ENCODE data around the gene MDH1B.
A peak's percentile ranks its signal among the peaks of the same experiment; 100 is the strongest.
"Not testable (repeated sequence)": the region's sequence is repeated elsewhere in the genome, so short reads cannot be mapped to it uniquely, and the experiment has no call there.

The MDH1B gene

GRCh38 chr2:206765242-206766056 is at the start of gene MDH1B, which contains the start of gene FASTKD2:
Gene MDH1B (minus strand): TSS chr2:206765328. CDS start chr2:206765271, 57 bp downstream.
Gene FASTKD2 (plus strand): TSS chr2:206765606. CDS start chr2:206766694, 1,088 bp downstream.
- peak within 1 kb of the TSS; percentile 98 for H3K4me3 ChIP-seq (ENCODE audit: low read depth, low read length)

DNA sequence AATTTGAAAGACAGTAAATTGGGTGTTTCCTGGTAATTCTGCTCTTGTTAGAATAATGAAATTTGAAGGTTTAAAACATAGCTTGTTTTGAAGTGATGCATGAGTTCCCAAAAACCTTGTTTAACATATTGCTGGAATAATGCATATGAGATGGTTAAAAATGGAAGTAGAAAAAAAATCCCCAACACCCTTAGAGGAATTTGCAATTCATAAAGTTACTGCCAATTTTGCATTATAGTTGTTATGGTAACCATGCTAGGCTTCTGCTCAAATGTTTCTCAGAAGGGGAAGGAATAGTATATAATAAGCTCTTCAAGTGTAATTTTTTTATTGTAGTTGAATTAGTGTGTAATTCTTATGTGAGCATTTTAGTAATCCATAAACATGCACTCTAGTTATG is 49.4 kb upstream of the MDH1B start:
- H3K4me3 ChIP-seq (ENCODE audit: low read depth, low read length): no peak overlapping the region

DNA sequence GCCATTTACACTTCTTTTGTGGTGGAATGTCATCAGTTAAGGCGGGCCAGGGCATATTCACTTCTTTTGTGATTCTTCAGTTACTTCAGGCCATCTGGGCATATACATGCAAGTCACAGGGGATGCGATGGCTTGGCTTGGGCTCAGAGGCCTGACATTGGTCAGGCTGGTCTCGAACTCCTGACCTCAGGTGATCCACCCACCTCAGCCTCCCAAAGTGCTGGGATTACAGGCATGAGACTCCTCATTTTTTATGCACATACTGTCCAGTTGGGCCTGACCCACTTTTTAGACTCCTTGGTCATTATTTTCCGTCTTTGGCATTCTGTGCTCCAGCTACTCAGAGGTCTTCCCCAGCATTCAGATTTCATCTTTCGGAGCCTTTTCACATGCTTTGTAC is 47.3 kb upstream of the MDH1B start:
- not testable (repeated sequence) for H3K4me3 ChIP-seq (ENCODE audit: low read depth, low read length)

DNA sequence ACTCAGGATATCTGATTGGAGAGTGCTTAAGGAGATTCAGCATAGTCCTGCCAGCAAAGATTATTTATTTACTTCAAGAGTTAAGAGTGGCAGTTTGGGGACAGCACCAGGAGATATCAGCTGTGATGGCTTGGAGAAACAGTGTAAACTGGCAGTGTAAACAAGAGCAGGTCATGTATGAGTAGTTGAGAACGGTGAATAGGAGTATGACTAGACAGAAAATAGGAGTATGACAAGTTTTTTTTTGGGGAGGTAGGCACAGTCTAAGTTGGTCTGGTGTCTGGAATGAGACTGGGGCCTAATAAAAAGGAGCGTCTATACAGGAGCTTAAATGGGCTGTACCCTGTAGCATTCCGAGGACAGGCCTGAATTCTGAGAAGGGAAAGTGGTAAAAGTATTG is 42.5 kb upstream of the MDH1B start:
- H3K4me3 ChIP-seq (ENCODE audit: low read depth, low read length): not testable (repeated sequence)

GRCh38 chr2:206805887-206806607 is 40.9 kb upstream of the MDH1B start:
- no peak overlapping the region for H3K4me3 ChIP-seq (ENCODE audit: low read depth, low read length)

- no peak overlapping the region for H3K4me3 ChIP-seq (ENCODE audit: low read depth, low read length)
Measured at GRCh38 chr2:206804326-206804725, 39.2 kb upstream of the MDH1B start.

- no peak overlapping the region for H3K4me3 ChIP-seq (ENCODE audit: low read depth, low read length)
Measured at GRCh38 chr2:206802654-206803514, 37.8 kb upstream of the MDH1B start.

GRCh38 chr2:206801418-206802189 is 36.5 kb upstream of the MDH1B start:
- no peak overlapping the region for H3K4me3 ChIP-seq (ENCODE audit: low read depth, low read length)

GRCh38 chr2:206800506-206801417 is 35.6 kb upstream of the MDH1B start:
- no peak overlapping the region for H3K4me3 ChIP-seq (ENCODE audit: low read depth, low read length)

GRCh38 chr2:206799083-206799482 is 34.0 kb upstream of the MDH1B start:
- no peak overlapping the region for H3K4me3 ChIP-seq (ENCODE audit: low read depth, low read length)

DNA sequence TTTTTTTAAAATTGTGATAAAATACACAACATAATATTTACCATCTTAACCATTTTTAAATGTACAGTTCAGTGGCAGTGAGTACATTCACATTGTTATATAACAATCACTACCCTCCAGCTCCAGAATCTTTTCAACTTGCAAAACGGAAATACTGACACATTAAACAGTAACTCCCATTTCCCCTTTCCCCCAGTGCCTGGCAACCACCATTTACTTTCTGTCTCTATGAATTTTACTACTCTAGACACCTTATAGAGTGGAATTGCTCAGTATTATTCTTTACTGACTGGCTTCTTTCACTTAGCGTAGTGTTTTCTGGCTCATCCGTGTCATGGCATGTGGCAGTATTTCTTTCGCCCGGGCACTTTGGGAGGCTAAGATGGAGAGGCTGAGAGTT is 32.9 kb upstream of the MDH1B start:
- H3K4me3 ChIP-seq (ENCODE audit: low read depth, low read length): no peak overlapping the region

DNA sequence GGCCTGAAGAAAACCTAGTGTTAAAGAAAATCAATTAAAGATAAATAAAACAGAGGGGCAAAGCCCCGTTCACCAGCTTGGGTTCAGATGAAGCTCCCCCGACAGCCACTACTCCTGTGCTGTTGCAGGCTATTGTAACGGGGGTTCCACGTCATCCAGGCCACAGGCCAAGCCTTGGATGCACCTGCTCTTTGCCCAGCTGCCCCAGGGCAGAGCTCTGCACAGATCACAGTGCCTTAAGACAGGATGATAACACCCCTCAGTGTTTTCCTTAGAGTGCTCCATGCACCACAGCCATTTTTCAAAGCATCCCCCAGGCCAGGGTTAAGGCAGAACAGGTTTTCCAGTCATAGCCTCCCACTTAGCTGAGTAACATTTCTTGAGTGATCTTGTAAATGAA is 32.2 kb upstream of the MDH1B start:
- H3K4me3 ChIP-seq (ENCODE audit: low read depth, low read length): no peak overlapping the region

DNA sequence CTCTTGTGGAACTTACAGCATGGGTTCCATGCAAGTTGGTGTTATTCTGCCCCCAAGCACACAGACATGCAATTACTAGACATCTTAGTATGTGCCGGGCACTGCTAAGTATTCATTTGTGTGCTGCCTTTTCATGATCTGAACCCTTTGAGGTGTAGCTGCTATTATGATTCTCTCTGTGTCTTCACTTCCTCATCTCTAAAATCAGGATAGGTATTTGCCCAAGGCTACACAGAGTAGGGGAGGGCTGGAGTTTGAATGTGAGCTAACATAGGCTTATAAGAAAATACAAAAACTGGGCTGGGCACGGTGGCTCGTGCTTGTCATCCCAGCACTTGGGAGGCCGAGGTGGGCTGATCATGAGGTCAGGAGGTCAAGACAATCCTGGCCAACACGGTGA is 27.5 kb upstream of the MDH1B start:
- no peak overlapping the region for H3K4me3 ChIP-seq (ENCODE audit: low read depth, low read length)

- no peak overlapping the region for H3K4me3 ChIP-seq (ENCODE audit: low read depth, low read length)
Measured at GRCh38 chr2:206790311-206790935, 25.3 kb upstream of the MDH1B start.

DNA sequence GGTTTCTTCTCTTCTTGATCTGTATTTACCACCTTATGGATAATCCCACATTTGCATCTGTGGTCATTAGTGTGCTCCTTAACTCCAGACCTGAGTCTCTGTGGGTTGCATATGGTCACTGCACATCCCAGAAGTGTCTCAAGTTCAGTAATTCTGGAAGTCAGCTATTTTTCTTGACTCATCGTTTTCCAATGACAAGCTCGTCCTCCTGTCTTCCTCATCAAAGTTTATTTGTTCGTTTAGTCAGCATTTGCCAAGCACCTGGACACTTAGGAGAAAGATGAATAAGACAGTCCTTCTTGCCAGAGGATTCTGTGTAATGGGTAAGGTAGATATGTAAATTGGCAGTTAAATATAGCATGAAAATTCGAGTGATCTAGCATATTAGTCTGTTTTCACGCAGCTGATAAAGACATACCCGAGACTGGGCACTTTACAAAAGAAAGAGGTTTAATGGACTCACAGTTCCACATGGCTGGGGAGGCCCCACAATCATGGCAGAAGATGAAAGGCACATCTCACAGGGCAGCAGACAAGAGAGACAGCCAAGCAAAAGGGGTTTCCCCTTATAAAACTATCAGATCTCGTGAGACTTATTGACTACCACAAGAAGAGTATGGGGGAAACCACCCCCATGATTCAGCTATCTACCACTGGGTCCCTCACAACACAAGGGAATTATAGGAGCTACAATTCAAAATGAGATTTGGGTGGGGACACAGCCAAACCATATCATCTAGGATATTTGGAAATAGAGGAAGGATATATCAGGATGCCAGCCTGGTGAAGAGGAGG is 19.6 kb upstream of the MDH1B start:
- no peak overlapping the region for H3K4me3 ChIP-seq (ENCODE audit: low read depth, low read length)

GRCh38 chr2:206783718-206784117 is 18.6 kb upstream of the MDH1B start:
- no peak overlapping the region for H3K4me3 ChIP-seq (ENCODE audit: low read depth, low read length)

DNA sequence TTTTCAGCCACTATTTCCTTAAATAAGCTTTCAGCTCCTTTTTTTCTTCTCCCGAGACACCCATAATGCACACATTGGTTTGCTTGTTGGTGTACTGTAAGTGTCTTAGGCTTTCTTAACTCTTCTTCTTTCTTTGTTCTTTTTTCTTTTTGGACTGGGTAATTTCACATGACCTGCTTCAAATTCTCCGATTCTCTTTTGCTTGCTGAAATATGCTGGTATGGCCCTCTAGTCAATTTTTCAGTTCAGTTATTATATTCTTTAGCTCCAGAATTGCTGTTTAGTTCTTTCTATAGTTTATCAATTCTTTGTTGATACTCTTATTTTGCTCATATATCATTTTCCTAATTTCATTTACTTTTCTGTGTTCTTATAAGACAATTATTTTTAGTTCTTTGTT is 15.5 kb upstream of the MDH1B start:
- H3K4me3 ChIP-seq (ENCODE audit: low read depth, low read length): no peak overlapping the region

DNA sequence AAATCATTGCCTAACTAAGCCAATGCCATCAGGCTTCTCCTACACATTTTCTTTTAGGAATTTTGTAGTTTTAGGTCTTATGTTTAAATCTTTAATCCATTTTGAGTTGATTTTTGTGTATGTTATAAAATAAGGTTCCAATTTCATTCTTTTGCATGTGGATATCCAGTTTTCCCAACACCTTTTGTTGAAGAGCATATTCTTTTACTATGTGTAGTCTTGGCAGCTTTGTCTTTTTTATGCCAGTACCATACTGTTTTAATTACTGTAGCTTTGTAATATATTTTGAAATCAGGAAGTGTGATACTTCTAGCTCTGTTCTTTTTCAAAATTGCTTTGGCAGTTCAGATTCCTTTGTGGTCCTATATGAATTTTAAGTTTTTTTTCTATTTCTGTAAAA is 11.3 kb upstream of the MDH1B start:
- no peak overlapping the region for H3K4me3 ChIP-seq (ENCODE audit: low read depth, low read length)

All from iPS-11a (cell line).